ENCODE measurements around the gene FGF14. TPM values are rescaled to one million over a fixed set of nuclear protein-coding genes. Genes with fewer than 3 reads are reported as not detected.

The FGF14 gene
- total RNA-seq, 3 donors from 2014 or later: 0.43 to 2.5 (median 0.70) TPM

- no peaks in the 10 kb centered on the region for H3K36me3 ChIP-seq (ENCODE audit: low read depth)
- H3K9me3 ChIP-seq: peaks cover 20% of the 10 kb centered on the region
- no peak for TF ChIP-seq CTCF (IDR thresholded peaks at IDR 0.05)
- DNase-seq (no peak), ATAC-seq (peak; percentile 94)
- no peak overlapping the region for H3K4me3 ChIP-seq
- intact Hi-C loops (cut with DNase I, micrococcal nuclease): no loop called here
- H3K4me1 ChIP-seq (ENCODE audit: low read depth): peaks cover 8% of the 10 kb centered on the region
Measured at GRCh38 chr13:102049853-102050252, 352.0 kb downstream of the FGF14 start.

GRCh38 chr13:102045731-102046130 is 356.1 kb downstream of the FGF14 start:
- DNase-seq: no peak
- Histone ChIP-seq H3K36me3 (ENCODE audit: low read depth) (no peaks in the 10 kb centered on the region), H3K4me3 (no peak overlapping the region), H3K9me3 (no peaks in the 10 kb centered on the region), H3K4me1 (ENCODE audit: low read depth) (peaks cover 6% of the 10 kb centered on the region)
- ATAC-seq: no peak
- no peak for TF ChIP-seq CTCF (IDR thresholded peaks at IDR 0.05)
- intact Hi-C loops (cut with DNase I, micrococcal nuclease): no loop called here

GRCh38 chr13:102042746-102043145 is 359.1 kb downstream of the FGF14 start:
- Histone ChIP-seq H3K4me1 (ENCODE audit: low read depth) (no peaks in the 10 kb centered on the region), H3K36me3 (ENCODE audit: low read depth) (no peaks in the 10 kb centered on the region), H3K9me3 (no peaks in the 10 kb centered on the region), H3K4me3 (no peak overlapping the region)
- intact Hi-C loops (cut with DNase I, micrococcal nuclease): no loop called here
- no peak for DNase-seq
- no peak for TF ChIP-seq CTCF (IDR thresholded peaks at IDR 0.05)
- ATAC-seq: no peak

- Histone ChIP-seq H3K36me3 (ENCODE audit: low read depth) (no peaks in the 10 kb centered on the region), H3K4me1 (ENCODE audit: low read depth) (no peaks in the 10 kb centered on the region), H3K9me3 (no peaks in the 10 kb centered on the region), H3K4me3 (no peak overlapping the region)
- no peak for TF ChIP-seq CTCF (IDR thresholded peaks at IDR 0.05)
- intact Hi-C loops (cut with DNase I, micrococcal nuclease): no loop called here
- DNase-seq (no peak), ATAC-seq (peak; percentile 80)
Measured at GRCh38 chr13:102041544-102041943, 360.3 kb downstream of the FGF14 start.

GRCh38 chr13:102040812-102041211 is 361.0 kb downstream of the FGF14 start:
- H3K36me3 ChIP-seq (ENCODE audit: low read depth): no peaks in the 10 kb centered on the region
- no peaks in the 10 kb centered on the region for H3K9me3 ChIP-seq
- DNase-seq (no peak), ATAC-seq (peak; percentile 73)
- H3K4me1 ChIP-seq (ENCODE audit: low read depth): no peaks in the 10 kb centered on the region
- no peak overlapping the region for H3K4me3 ChIP-seq
- intact Hi-C loops (cut with DNase I, micrococcal nuclease): no loop called here
- TF ChIP-seq CTCF (IDR thresholded peaks at IDR 0.05): no peak

- Histone ChIP-seq H3K9me3 (no peaks in the 10 kb centered on the region), H3K4me1 (ENCODE audit: low read depth) (no peaks in the 10 kb centered on the region), H3K36me3 (ENCODE audit: low read depth) (no peaks in the 10 kb centered on the region), H3K4me3 (no peak overlapping the region)
- intact Hi-C loops (cut with DNase I, micrococcal nuclease): no loop called here
- no peak for TF ChIP-seq CTCF (IDR thresholded peaks at IDR 0.05)
- ATAC-seq: no peak
- no peak for DNase-seq
Measured at GRCh38 chr13:102039264-102039663, 362.6 kb downstream of the FGF14 start.
